ENCODE data around the gene PTPRK. TPM values are rescaled to one million over a fixed set of nuclear protein-coding genes. Genes with fewer than 3 reads are reported as not detected.

Gene PTPRK
- polyA plus RNA-seq, 3 donors = 0.01 TPM; not detected in 2

GRCh38 chr6:128333581-128334223 lies 186.7 kb downstream of the PTPRK start:
- intact Hi-C loops (cut with micrococcal nuclease) = no loop called here
- Histone ChIP-seq H3K79me2 (ENCODE audit: insufficient read depth, low read length) (no peaks in the 10 kb centered on the region), H3K27ac (ENCODE audit: low read depth in 1 of 2, low read length in 2 of 2) (no peak overlapping the region), H2AFZ (ENCODE audit: insufficient read depth, low read depth, low read length, poor library complexity, severe bottlenecking) (no peak overlapping the region), H3K4me3 (replicated peaks in 1 of 3; ENCODE audit: low read depth in 2 of 3, low read length in 3 of 3) (no peak overlapping the region), H3K27me3 (ENCODE audit: control insufficient read depth in 2 of 2, insufficient read depth in 2 of 2, low read length in 2 of 2) (no peaks in the 10 kb centered on the region), H3K9me3 (replicated peaks in 1 of 2; ENCODE audit: control insufficient read depth in 1 of 2, insufficient read depth in 1 of 2, low read length in 2 of 2) (no peaks in the 10 kb centered on the region), H3K4me1 (ENCODE audit: control insufficient read depth in 1 of 2, insufficient read depth in 2 of 2, low read length in 2 of 2) (no peaks in the 10 kb centered on the region), H3K36me3 (replicated peaks in 1 of 2; ENCODE audit: control insufficient read depth in 1 of 2, insufficient read depth in 2 of 2, low read length in 2 of 2) (no peaks in the 10 kb centered on the region), H4K20me1 (ENCODE audit: insufficient read depth, low read length) (no peaks in the 10 kb centered on the region), H3K4me2 (replicated peaks; ENCODE audit: extremely low read depth, low read length, poor library complexity, severe bottlenecking) (no peak overlapping the region), H3K9ac (ENCODE audit: insufficient read depth, low read length, poor library complexity, severe bottlenecking) (no peak overlapping the region)
- Mint-ChIP-seq H3K4me1 (no peaks in the 10 kb centered on the region), H3K27me3 (ENCODE audit: low read depth in 3 of 3) (peaks cover 0 to 4% (median 2%) of the 10 kb centered on the region in 3 donors), H3K4me3 (no peak overlapping the region), H3K36me3 (no peaks in the 10 kb centered on the region), H3K27ac (no peak overlapping the region), H3K9me3 (no peaks in the 10 kb centered on the region)
- TF ChIP-seq CTCF (IDR thresholded peaks at IDR 0.05) = no peak
- WGBS (ENCODE audit: insufficient coverage) = no CpG with 5 or more reads among the region's 5 CpGs
- DNase-seq = no peak

GRCh38 chr6:128327890-128328289 lies 192.5 kb downstream of the PTPRK start:
- H3K9ac ChIP-seq (ENCODE audit: insufficient read depth, low read length, poor library complexity, severe bottlenecking) = no peak overlapping the region
- no peak overlapping the region for H3K27ac ChIP-seq (ENCODE audit: low read depth in 1 of 2, low read length in 2 of 2)
- H2AFZ ChIP-seq (ENCODE audit: insufficient read depth, low read depth, low read length, poor library complexity, severe bottlenecking) = no peak overlapping the region
- H3K27ac Mint-ChIP-seq = no peak overlapping the region
- H3K4me1 ChIP-seq (ENCODE audit: control insufficient read depth in 1 of 2, insufficient read depth in 2 of 2, low read length in 2 of 2) = no peaks in the 10 kb centered on the region
- H3K36me3 Mint-ChIP-seq = no peaks in the 10 kb centered on the region
- H3K36me3 ChIP-seq (replicated peaks in 1 of 2; ENCODE audit: control insufficient read depth in 1 of 2, insufficient read depth in 2 of 2, low read length in 2 of 2) = no peaks in the 10 kb centered on the region
- intact Hi-C loops (cut with micrococcal nuclease) = no loop called here
- WGBS (ENCODE audit: insufficient coverage) = 94% methylated on average over 3 of the region's 3 CpGs
- H3K79me2 ChIP-seq (ENCODE audit: insufficient read depth, low read length) = no peaks in the 10 kb centered on the region
- no peaks in the 10 kb centered on the region for H3K9me3 Mint-ChIP-seq
- peak in 1 of 3 donors; percentile 5 for DNase-seq
- H3K27me3 ChIP-seq (ENCODE audit: control insufficient read depth in 2 of 2, insufficient read depth in 2 of 2, low read length in 2 of 2) = no peaks in the 10 kb centered on the region
- H3K4me3 ChIP-seq (replicated peaks in 1 of 3; ENCODE audit: low read depth in 2 of 3, low read length in 3 of 3) = no peak overlapping the region
- peaks cover 0 to 2% (median 1%) of the 10 kb centered on the region in 3 donors for H3K27me3 Mint-ChIP-seq (ENCODE audit: low read depth in 3 of 3)
- H3K9me3 ChIP-seq (replicated peaks in 1 of 2; ENCODE audit: control insufficient read depth in 1 of 2, insufficient read depth in 1 of 2, low read length in 2 of 2) = no peaks in the 10 kb centered on the region
- no peak overlapping the region for H3K4me3 Mint-ChIP-seq
- peak; percentile 36 for TF ChIP-seq CTCF (IDR thresholded peaks at IDR 0.05)
- no peak overlapping the region for H3K4me2 ChIP-seq (replicated peaks; ENCODE audit: extremely low read depth, low read length, poor library complexity, severe bottlenecking)
- no peaks in the 10 kb centered on the region for H4K20me1 ChIP-seq (ENCODE audit: insufficient read depth, low read length)
- no peaks in the 10 kb centered on the region for H3K4me1 Mint-ChIP-seq

All from CD14-positive monocyte (primary cell).